H1 (cell line): ENCODE results near the gene CACNA1C. TPM values are rescaled to one million over a fixed set of nuclear protein-coding genes. Genes with fewer than 3 reads are reported as not detected.

Source experiments
- MAX ChIP-seq: IDR thresholded peaks from 2 replicates; pipeline ENCODE4 v1.6.1; 2012; ENCODE audit warnings: inconsistent platforms
- YY1 ChIP-seq: IDR thresholded peaks from 2 replicates; pipeline ENCODE4 v1.6.1; 2011; ENCODE audit warnings: low read depth, mild to moderate bottlenecking, low read length
- polyA plus RNA-seq, 7 experiments: library from polyadenylated mRNA; depleted of rRNA in 3 of 7; stranded (reverse) in 5 of 7; unstranded in 2 of 7; fragments of >200 nt in 5 of 7; fragments of 200-250 nt in 2 of 7; gene quantifications; 1 replicate in 5 of 7; 2 replicates in 1 of 7; 4 replicates in 1 of 7; pipeline versions ENCODE4 v1.2.1 to v1.2.3, GENCODE V29; 2011 to 2013; ENCODE audit warnings: missing spikeins in 2 of 7, mixed read lengths in 2 of 7
- total RNA-seq: library from RNA; stranded (reverse); fragmentation: NEBNext Ultra II Directional; extraction: Animal tissue kit (Norgen Biotek cat#: 25700); gene quantifications from 2 replicates; pipeline ENCODE4 v1.2.1, GENCODE V29; 2021

The CACNA1C gene
- total and polyA plus RNA-seq, 2 of the 8 experiments (the other 6 are each of a cell fraction or from before 2014, with no cell fraction given): 1.3 TPM

- TF ChIP-seq YY1: no peak
- TF ChIP-seq MAX: no peak
These were observed 110.6 kb downstream of the CACNA1C start (continued) for GRCh38 chr12:2163177-2163941.
